HG02610 (cell line): ENCODE data around the gene SLC40A1.
"Not testable (repeated sequence)": the region's sequence is repeated elsewhere in the genome, so short reads cannot be mapped to it uniquely, and the experiment has no call there.

Experiments
- ATAC-seq: cut with Tn5 transposase; IDR thresholded peaks from one replicate; pipeline ENCODE4 v1.9.1; 2021; ENCODE audit warnings: mild to moderate bottlenecking, moderate library complexity; ENCODE audit not compliant: unreplicated experiment

The SLC40A1 gene

GRCh38 chr2:189580658-189581353 is at the start of gene SLC40A1:
SLC40A1 (minus strand) TSS chr2:189580786; CDS start chr2:189580460, 326 bp downstream.
- peak; percentile 66 for ATAC-seq

DNA sequence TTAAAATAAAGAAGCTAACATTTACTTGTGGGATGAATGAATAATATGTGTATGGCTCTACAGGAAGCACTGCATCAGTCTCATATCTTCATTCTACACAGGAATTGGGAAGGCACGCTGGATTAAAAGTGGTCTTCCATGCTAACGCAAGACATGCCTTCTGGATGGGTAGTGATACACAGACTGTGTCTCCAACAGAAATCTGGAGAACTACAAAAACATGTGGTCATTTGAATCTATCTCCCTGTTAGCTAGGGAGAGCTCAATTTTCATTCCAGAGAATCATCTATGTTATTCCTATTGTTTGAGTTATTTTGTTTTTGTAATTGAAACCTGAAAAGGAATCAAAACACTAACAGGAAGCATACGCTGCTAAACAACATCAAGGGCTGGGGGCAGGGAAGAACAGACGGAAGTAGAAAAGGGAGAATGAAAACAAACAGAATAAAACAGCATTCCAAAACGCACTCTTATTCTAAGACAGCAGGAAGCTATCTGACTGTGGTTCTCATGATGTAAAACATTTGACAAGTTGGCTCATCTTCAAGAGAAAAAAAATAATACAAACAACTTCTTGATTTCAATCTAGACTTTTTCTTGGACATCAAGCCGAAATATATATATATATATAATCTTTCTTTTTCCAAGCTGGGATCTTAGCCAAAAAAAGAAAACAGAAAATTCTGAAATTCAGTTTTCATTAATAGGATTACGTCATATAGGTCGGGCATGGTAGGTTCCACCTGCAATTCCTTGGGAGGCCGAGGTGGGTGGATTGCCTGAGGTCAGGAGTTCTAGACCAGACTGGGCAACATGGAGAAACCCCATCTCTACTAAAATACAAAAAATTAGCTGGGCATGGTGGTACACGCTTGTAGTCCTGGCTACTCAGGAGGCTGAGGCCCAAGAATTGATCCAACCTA is 49.2 kb upstream of the SLC40A1 start:
- no peak for ATAC-seq

- no peak for ATAC-seq
These were observed 48.4 kb upstream of the SLC40A1 start for GRCh38 chr2:189628817-189629530.

- no peak for ATAC-seq
These were observed 47.2 kb upstream of the SLC40A1 start for GRCh38 chr2:189627789-189628188.

- ATAC-seq = no peak
These were observed 45.0 kb upstream of the SLC40A1 start for GRCh38 chr2:189625636-189626035.

DNA sequence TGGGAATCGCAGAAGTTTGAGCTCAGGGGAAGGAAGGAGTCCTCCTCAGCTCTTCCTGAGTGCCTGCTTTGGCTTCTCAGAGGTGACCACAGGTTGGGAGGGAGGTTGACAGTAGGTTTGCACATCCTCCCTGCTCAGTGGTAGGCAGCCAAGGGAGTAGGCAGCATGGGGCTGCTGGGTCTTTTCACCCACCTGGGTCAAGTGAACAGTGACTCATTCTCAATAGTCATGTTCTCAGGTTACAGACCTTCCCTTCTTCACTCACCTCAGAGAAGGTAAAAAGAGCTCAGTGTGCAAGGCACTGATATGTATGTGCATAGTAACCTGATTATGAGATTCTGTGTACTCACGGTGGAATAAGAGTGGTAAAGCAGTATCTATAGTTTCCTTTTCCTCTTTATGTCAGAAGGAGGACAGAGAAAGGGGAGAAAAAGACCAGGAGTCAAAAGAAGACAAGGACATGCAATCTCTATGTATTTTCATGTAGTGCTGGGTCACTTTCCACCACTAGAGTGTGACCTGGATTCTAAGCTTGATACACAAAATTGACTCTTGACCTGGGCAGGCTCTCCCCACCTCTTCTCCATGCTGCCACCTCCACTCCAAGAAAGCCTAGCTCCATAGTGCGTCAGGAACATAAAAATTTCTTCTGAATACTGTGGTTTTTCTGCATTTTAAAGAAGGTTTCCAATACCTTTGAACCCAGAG is 44.2 kb upstream of the SLC40A1 start:
- no peak for ATAC-seq

- ATAC-seq = no peak
These were observed 42.5 kb upstream of the SLC40A1 start for GRCh38 chr2:189623049-189623448.

GRCh38 chr2:189621781-189622180 is 41.2 kb upstream of the SLC40A1 start:
- no peak for ATAC-seq

GRCh38 chr2:189618197-189618596 is 37.6 kb upstream of the SLC40A1 start:
- no peak for ATAC-seq

GRCh38 chr2:189614585-189614984 is 34.0 kb upstream of the SLC40A1 start:
- no peak for ATAC-seq

DNA sequence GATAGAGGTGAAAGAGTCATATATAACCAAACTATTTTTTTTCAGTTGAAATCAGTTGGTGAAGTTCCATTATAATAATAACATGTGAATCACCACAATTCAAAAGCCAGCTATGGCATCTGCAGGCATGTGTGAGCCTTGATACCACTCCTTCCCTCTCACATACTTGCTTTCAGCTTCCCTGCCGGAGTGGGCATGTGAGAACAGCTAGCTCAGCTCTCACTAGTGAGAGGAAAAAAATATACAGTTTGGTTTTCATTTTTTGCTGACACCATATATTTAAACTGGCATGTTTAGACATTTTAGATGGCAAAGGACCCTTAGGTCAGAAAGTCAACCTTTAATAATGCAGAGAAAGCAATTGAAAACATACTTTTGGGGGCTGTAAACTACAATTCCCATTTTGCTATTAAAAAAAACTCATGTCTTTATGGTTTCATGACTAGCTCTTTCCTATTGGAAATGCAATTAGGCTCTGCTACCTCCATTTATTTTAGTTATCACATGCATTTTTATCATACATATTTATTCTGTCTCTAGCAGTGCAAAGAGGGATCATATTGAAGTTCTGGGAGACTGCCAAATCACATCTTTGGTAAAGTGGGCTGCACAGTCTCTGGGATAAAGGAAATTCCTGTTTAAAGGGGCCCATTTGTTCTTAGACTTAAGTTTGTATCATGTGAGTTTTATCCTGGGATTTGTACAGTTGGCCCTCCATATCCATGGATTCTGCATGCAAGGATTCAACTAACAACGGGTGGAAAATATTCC is 33.2 kb upstream of the SLC40A1 start:
- no peak for ATAC-seq

GRCh38 chr2:189613077-189613636 is 32.6 kb upstream of the SLC40A1 start:
- ATAC-seq = no peak

GRCh38 chr2:189610700-189611099 is 30.1 kb upstream of the SLC40A1 start:
- no peak for ATAC-seq

DNA sequence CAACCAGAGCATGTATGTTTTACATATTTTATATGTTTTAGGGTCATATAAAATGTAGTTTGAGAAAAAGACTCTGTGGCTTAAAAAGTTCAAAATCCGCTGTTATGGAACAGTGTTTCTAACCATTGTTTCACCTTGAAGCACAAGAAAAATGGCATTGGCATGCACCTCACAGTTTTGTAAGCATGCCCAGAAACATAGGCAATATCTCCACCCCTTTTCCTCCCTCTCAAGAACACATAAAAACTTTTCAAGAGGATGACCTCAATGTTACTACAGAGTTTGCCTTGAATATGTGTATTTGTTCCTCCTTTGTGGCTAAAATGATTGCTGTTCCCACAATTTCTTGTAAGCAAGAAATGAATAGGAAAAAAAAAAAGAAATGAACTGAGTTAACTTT is 29.3 kb upstream of the SLC40A1 start:
- no peak for ATAC-seq

DNA sequence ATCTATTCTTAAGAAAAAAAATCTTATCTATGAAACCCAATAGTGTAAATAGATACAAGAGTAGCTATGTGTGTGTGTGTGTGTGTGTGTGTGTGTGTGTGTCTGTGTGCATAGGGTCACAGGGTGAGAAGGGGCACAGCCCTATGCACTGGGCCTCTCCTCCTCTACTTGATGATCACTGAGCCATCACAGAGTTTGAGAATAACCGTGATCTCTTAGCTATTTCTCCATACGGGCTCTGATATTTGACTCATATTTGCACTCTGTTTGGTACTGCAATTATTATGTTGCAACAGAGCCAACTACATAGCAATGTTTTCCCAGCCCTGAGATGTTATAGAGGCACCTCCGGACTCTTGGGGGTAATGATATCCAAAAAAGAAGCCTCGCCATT is 28.8 kb upstream of the SLC40A1 start:
- ATAC-seq = no peak

DNA sequence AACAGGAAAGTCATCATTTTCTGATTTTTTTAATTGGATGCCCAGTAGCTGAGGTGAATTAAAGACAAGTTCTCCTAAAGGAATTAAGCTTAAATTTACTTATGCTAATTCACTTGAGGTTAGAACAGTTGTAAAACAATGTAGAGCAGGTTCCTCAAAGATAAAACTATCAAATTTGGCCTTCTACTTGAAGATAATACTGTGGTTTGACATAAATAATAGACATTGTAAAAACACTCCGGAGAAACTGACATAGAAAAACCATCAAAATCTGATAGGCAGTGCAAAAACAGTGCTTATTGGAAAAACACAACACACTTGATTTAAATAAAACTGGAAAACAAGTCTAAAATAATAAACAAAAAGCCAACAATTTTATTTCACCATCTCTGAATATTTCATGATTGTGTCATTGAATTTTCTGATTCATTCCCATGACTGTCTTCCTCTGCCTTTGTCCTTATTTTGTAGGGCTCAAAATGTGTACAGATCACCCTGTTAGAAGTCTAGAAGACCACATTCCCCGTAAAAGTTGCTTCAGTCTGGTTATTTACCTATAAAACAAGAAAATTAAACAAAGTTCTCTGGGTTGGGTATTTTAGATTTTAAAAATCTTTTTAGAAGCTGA is 28.3 kb upstream of the SLC40A1 start:
- no peak for ATAC-seq

GRCh38 chr2:189608170-189608569 is 27.6 kb upstream of the SLC40A1 start:
- no peak for ATAC-seq

GRCh38 chr2:189602233-189602632 is 21.6 kb upstream of the SLC40A1 start:
- no peak for ATAC-seq

DNA sequence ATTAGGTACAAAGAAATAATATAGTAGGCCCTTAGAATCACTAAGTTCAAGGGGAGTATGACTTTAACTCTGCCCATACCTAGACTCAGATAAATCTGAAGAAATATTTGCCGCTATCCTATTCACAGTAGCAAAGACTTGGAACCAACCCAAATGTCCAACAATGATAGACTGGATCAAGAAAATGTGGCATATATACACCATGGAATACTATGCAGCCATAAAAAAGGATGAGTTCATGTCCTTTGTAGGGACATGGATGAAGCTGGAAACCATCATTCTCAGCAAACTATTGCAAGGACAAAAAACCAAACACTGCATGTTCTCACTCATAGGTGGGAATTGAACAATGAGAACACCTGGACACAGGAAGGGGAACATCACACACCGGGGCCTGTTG is 21.1 kb upstream of the SLC40A1 start:
- ATAC-seq = not testable (repeated sequence)
